ENCODE results near the gene PIPOX.

Gene PIPOX

GRCh38 chr17:29045026-29045425 lies 2.1 kb downstream of the PIPOX start:
- no peak for TF ChIP-seq CTCF (IDR thresholded peaks at IDR 0.05; ENCODE audit: low read depth, low read length)
- DNase-seq (ENCODE audit: low read depth in 2 of 2): no peak
- H3K4me3 ChIP-seq (replicated peaks in 1 of 2; ENCODE audit: low read depth in 2 of 2, low read length in 2 of 2): no peak overlapping the region

- TF ChIP-seq CTCF (IDR thresholded peaks at IDR 0.05; ENCODE audit: low read depth, low read length): no peak
- H3K4me3 ChIP-seq (replicated peaks in 1 of 2; ENCODE audit: low read depth in 2 of 2, low read length in 2 of 2): no peak overlapping the region
- no peak for DNase-seq (ENCODE audit: low read depth in 2 of 2)
These were observed 3.0 kb downstream of the PIPOX start for GRCh38 chr17:29045734-29046472.

- DNase-seq (ENCODE audit: low read depth in 2 of 2): no peak
- no peak overlapping the region for H3K4me3 ChIP-seq (replicated peaks in 1 of 2; ENCODE audit: low read depth in 2 of 2, low read length in 2 of 2)
- no peak for TF ChIP-seq CTCF (IDR thresholded peaks at IDR 0.05; ENCODE audit: low read depth, low read length)
These were observed 3.5 kb downstream of the PIPOX start for GRCh38 chr17:29046473-29046839.

- TF ChIP-seq CTCF (IDR thresholded peaks at IDR 0.05; ENCODE audit: low read depth, low read length): no peak
- DNase-seq (ENCODE audit: low read depth in 2 of 2): no peak
- H3K4me3 ChIP-seq (replicated peaks in 1 of 2; ENCODE audit: low read depth in 2 of 2, low read length in 2 of 2): no peak overlapping the region
These were observed 5.8 kb downstream of the PIPOX start for GRCh38 chr17:29048440-29049368.

- DNase-seq (ENCODE audit: low read depth in 2 of 2): no peak
- no peak for TF ChIP-seq CTCF (IDR thresholded peaks at IDR 0.05; ENCODE audit: low read depth, low read length)
- no peak overlapping the region for H3K4me3 ChIP-seq (replicated peaks in 1 of 2; ENCODE audit: low read depth in 2 of 2, low read length in 2 of 2)
These were observed 6.7 kb downstream of the PIPOX start for GRCh38 chr17:29049541-29050145.

- DNase-seq (ENCODE audit: low read depth in 2 of 2): no peak
- TF ChIP-seq CTCF (IDR thresholded peaks at IDR 0.05; ENCODE audit: low read depth, low read length): no peak
These were observed 7.2 kb downstream of the PIPOX start for GRCh38 chr17:29050176-29050575.

More at GRCh38 chr17:29050176-29050575, 7.2 kb downstream of the PIPOX start:
- no peak overlapping the region for H3K4me3 ChIP-seq (replicated peaks in 1 of 2; ENCODE audit: low read depth in 2 of 2, low read length in 2 of 2)

All from cardiac fibroblast (primary cell).